GM12875 (cell line): ENCODE measurements around the gene CACNA1C.

Source experiments
- H3K4me3 ChIP-seq: one replicate; pipeline ENCODE4 v1.5.1; 2011; ENCODE audit warnings: low read depth, low read length, control low read depth
- CTCF ChIP-seq: IDR thresholded peaks from 2 replicates; pipeline ENCODE4 v1.5.1; 2011; ENCODE audit warnings: low read depth, mild to moderate bottlenecking, control low read depth, inconsistent platforms, low read length, moderate library complexity, borderline replicate concordance; ENCODE audit not compliant: insufficient read depth

CACNA1C gene

DNA sequence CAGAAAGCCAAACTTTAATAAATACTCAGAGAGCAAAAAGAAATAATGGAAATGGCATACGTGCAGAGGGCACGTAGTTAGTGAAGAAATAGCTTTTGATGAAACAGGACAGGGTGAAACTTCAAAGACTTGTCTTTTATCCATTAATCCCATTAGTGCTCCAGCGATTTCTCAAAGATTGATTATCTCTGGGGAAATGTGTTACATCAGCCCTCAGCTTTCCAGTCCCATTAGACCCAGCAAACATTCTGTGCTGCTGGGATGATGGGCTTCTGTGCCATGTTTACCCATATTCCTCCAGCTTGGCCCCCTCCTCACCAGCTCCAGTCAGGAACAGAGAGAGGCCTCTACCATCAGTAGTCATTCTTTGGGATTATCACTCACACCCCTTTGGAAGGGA lies 113.1 kb downstream of the CACNA1C start:
- no peak overlapping the region for H3K4me3 ChIP-seq
- no peak for TF ChIP-seq CTCF

DNA sequence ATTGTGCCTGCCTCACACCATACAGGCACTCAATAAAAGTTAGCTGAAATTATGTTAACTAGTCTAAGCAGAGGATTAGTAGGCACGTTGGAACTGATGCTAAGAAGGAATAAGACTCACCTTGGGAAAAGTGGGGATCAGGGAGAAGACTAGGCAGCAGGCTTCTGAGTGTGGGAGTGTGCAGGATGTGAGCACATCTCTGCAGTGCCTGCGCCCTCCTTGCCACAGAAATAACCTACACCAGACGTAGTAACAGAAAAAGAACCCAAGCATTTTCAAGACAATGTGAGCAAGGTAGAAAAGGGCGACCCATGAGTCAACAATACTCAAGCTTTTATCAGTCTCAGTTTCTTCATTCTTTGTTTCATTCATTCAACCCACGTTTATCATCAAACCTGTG lies 113.9 kb downstream of the CACNA1C start:
- H3K4me3 ChIP-seq = no peak overlapping the region
- TF ChIP-seq CTCF = no peak

DNA sequence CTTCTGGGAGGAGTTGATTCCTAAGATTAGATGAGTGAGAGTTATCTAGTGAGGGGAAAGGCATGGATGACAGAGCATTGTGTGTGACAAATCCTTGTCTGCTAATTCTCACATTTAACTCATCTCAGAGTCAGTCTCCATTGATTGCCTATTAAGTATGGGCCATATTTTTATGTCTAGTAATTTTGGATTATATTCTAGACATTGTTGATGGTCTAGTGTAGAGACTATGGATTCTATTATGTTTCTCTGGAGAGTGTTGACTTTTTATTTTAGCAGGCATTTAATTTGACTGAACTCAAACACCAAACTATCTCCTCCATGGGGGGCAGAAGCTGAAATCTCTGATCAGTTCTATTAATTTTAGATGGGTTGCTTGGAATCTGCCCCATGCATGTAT lies 114.4 kb downstream of the CACNA1C start:
- no peak overlapping the region for H3K4me3 ChIP-seq
- no peak for TF ChIP-seq CTCF

DNA sequence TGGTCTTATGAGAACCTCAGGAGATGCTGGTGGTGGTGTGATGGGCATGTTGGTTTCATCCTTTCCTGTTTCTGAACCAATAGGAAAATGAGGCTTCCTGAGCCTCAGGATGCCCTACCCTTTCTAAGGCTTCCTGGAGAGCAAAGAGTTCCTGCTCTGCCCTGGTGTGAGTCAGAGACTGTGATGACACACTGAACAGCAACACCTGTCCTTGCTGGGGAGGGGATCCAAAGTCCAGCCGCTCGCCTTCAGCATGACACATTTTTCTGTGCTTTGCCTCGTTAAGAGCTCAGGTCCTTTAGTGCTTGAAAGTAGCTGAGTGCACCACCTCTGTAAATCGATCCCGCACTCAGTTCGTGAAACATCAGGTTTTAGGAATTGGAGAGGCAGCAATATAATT lies 116.0 kb downstream of the CACNA1C start:
- no peak overlapping the region for H3K4me3 ChIP-seq
- no peak for TF ChIP-seq CTCF

- no peak for TF ChIP-seq CTCF
- H3K4me3 ChIP-seq = no peak overlapping the region
These were observed 116.7 kb downstream of the CACNA1C start for GRCh38 chr12:2169489-2169888.

DNA sequence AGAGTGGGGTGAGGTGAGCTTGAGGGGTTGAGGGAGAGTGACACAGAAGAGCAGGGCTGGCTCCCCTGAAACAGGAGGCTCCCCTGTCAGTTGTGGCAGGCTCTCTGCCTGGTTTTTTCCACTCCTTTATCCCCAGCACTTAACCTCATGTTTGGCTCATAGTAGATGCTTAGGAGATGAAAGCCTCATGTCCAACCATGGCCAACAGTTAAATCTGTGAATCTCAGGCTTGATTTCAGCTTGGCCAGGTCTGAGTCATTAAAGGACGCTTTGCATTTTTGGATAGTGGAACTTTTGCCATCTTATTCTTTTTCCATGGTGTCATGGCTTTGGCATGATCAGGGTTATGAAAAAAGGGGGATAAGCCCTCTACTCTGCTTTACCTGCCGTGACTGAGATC lies 117.2 kb downstream of the CACNA1C start:
- TF ChIP-seq CTCF = no peak

DNA sequence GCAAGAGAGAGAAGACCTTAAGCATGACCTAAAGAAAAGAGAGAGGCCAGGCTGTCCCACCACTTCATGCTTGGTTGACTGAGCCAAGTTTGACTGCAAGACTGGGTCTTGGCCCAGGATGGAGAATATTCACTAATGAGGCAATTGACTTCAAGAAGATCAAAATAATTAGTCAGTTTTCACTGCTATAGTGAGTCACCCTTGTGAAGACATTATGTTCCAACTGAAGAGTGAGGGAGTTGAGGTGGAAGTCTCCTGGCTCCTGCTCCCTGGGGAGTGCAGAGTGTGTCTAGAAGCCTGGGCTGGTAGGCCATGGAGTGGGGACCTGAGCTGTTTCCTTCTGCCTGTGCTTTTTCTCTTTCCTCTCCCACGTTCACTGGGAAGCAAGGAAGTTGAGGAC lies 117.6 kb downstream of the CACNA1C start:
- H3K4me3 ChIP-seq = no peak overlapping the region
- no peak for TF ChIP-seq CTCF

More for the DNA sequence above, 117.2 kb downstream of the CACNA1C start:
- no peak overlapping the region for H3K4me3 ChIP-seq
